Measurements from ENCODE around the gene LRBA.

LRBA gene

GRCh38 chr4:150909116-150909515, 106.0 kb downstream of the LRBA start:
- no peak for TF ChIP-seq CTCF (IDR thresholded peaks at IDR 0.05; ENCODE audit: low read depth, low read length, missing control alignments)
- DNase-seq (ENCODE audit: extremely low read depth, low read depth), result no peak
- H3K4me3 ChIP-seq (replicated peaks; ENCODE audit: low read depth, low read length), result no peak overlapping the region

DNA sequence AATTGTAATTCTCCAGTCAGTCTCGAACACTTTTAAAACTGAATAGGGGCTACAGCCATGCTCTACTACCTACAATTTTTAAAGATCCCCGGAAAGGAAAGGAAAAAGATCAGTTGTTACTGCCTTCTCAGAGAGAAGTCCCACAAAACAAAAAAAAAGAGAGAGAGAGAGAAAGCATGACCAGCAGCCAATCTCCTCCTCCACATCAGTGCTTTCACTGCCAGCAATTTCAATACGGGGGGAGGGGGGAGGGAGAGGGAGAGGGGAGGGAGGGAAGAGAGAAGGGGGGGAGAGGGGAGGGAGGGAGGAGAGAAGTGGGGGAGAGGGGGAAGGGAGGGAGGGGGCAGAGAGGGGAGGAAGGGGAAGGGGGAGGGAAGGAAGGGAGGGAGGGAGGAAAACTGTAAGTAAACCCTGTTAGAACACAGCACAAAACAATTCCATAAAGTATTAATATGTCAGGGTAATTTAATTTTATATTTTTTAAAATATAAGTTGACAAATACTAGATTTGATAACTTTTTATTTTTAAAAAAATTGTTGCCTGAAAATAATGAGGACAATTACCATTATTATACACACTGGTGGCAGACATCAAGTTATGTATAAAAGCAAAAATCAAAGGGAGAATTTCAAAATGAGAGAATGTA, 108.0 kb downstream of the LRBA start:
- DNase-seq (ENCODE audit: extremely low read depth, low read depth), result no peak
- TF ChIP-seq CTCF (IDR thresholded peaks at IDR 0.05; ENCODE audit: low read depth, low read length, missing control alignments), result no peak
- H3K4me3 ChIP-seq (replicated peaks; ENCODE audit: low read depth, low read length), result no peak overlapping the region

DNA sequence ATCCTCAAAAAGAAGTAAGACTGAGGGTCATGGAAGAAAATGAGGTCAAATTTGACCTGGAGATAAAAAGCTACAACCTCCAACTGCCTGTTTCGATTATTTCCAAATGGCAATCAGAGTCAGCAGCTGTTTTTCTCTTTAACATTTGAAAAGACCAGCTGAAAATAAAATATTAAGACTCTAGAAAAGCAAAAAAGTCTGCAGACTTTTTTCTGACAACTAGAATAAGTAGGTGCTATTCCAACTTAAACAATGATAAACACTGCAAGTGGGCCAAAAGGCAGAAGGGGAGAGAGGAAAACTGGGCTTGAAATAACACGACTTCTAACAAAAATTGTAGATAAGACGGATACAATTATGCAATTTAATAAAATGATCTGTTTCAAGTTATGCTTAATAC, 110.4 kb downstream of the LRBA start:
- DNase-seq (ENCODE audit: extremely low read depth, low read depth), result no peak
- H3K4me3 ChIP-seq (replicated peaks; ENCODE audit: low read depth, low read length), result no peak overlapping the region
- no peak for TF ChIP-seq CTCF (IDR thresholded peaks at IDR 0.05; ENCODE audit: low read depth, low read length, missing control alignments)

GRCh38 chr4:150903603-150904002, 111.5 kb downstream of the LRBA start:
- no peak for DNase-seq (ENCODE audit: extremely low read depth, low read depth)
- no peak for TF ChIP-seq CTCF (IDR thresholded peaks at IDR 0.05; ENCODE audit: low read depth, low read length, missing control alignments)

GRCh38 chr4:150896497-150896896, 118.6 kb downstream of the LRBA start:
- no peak for TF ChIP-seq CTCF (IDR thresholded peaks at IDR 0.05; ENCODE audit: low read depth, low read length, missing control alignments)
- H3K4me3 ChIP-seq (replicated peaks; ENCODE audit: low read depth, low read length), result no peak overlapping the region
- DNase-seq (ENCODE audit: extremely low read depth, low read depth), result no peak

More at GRCh38 chr4:150903603-150904002, 111.5 kb downstream of the LRBA start:
- no peak overlapping the region for H3K4me3 ChIP-seq (replicated peaks; ENCODE audit: low read depth, low read length)

- no peak for DNase-seq (ENCODE audit: extremely low read depth, low read depth)
- no peak for TF ChIP-seq CTCF (IDR thresholded peaks at IDR 0.05; ENCODE audit: low read depth, low read length, missing control alignments)
- H3K4me3 ChIP-seq (replicated peaks; ENCODE audit: low read depth, low read length), result no peak overlapping the region
Measured at GRCh38 chr4:150890246-150890645, 124.8 kb downstream of the LRBA start.

DNA sequence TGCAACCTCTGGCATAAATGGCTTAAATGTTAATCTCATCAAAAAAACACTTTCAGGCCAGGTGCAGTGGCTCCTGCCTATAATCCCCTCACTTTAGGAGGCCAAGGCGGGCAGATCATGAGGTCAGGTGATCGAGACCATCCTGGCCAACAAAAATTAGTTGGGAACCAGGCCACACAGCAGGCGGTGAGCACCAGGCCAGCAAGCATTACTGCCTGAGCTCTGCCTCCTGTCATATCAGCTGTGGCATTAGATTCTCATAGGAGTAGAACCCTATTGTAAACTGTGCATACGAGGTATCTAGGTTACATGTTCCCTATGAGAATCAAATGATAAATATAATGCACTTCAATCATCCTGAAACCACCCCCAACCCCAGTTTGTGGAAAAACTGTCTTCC, 125.8 kb downstream of the LRBA start:
- H3K4me3 ChIP-seq (replicated peaks; ENCODE audit: low read depth, low read length), result no peak overlapping the region
- TF ChIP-seq CTCF (IDR thresholded peaks at IDR 0.05; ENCODE audit: low read depth, low read length, missing control alignments), result no peak
- DNase-seq (ENCODE audit: extremely low read depth, low read depth), result no peak
